ENCODE data around the gene FAM8A1.
A peak's percentile ranks its signal among the peaks of the same experiment; 100 is the strongest.

FAM8A1 gene

GRCh38 chr6:17589406-17590096, 10.6 kb upstream of the FAM8A1 start:
- H3K27ac ChIP-seq = no peak overlapping the region
- TF ChIP-seq CTCF (conservative IDR thresholded peaks at IDR 0.05) = no peak

GRCh38 chr6:17591287-17591686, 8.8 kb upstream of the FAM8A1 start:
- no peak for TF ChIP-seq CTCF (conservative IDR thresholded peaks at IDR 0.05)

GRCh38 chr6:17593246-17593645, 6.9 kb upstream of the FAM8A1 start:
- no peak for TF ChIP-seq CTCF (conservative IDR thresholded peaks at IDR 0.05)
- no peak overlapping the region for H3K27ac ChIP-seq

More at GRCh38 chr6:17591287-17591686, 8.8 kb upstream of the FAM8A1 start:
- H3K27ac ChIP-seq = no peak overlapping the region

- TF ChIP-seq CTCF (conservative IDR thresholded peaks at IDR 0.05) = no peak
- H3K27ac ChIP-seq = no peak overlapping the region
Measured at GRCh38 chr6:17596085-17596484, 4.0 kb upstream of the FAM8A1 start.

GRCh38 chr6:17600527-17601385, 654 bp downstream of the FAM8A1 start:
- peak overlapping the region; percentile 72 for H3K27ac ChIP-seq

GRCh38 chr6:17601386-17601703, 1.2 kb downstream of the FAM8A1 start:
- peak overlapping the region; percentile 72 for H3K27ac ChIP-seq
- no peak for TF ChIP-seq CTCF (conservative IDR thresholded peaks at IDR 0.05)

More at GRCh38 chr6:17600527-17601385, 654 bp downstream of the FAM8A1 start:
- no peak for TF ChIP-seq CTCF (conservative IDR thresholded peaks at IDR 0.05)

GRCh38 chr6:17602888-17603287, 2.8 kb downstream of the FAM8A1 start:
- TF ChIP-seq CTCF (conservative IDR thresholded peaks at IDR 0.05) = no peak
- H3K27ac ChIP-seq = no peak overlapping the region
